Peyer's patch (tissue), 4 donors: ENCODE results near the gene GATM.

Experiments used
- CTCF ChIP-seq, 6 experiments: fragments of 450-650 bp in 4 of 6; fragments of 200-600 bp in 2 of 6; sonication (generic) in 1 of 6; IDR thresholded peaks; one replicate each; pipeline ENCODE4 v1.5.1; 2017 to 2019; ENCODE audit warnings: antibody characterized with exemption in 6 of 6, mild to moderate bottlenecking in 3 of 6, moderate library complexity in 1 of 6
- POLR2A ChIP-seq, 2 donors: fragments of 450-650 bp; IDR thresholded peaks; one replicate each; pipeline ENCODE4 v1.5.1; 2017; ENCODE audit warnings: antibody characterized with exemption in 2 of 2, mild to moderate bottlenecking in 2 of 2, moderate library complexity in 2 of 2

GRCh38 chr15:45371546-45371945, 6.8 kb downstream of the GATM start:
- no peak for TF ChIP-seq CTCF (IDR thresholded peaks at IDR 0.05)
- no peak for TF ChIP-seq POLR2A (IDR thresholded peaks at IDR 0.05)
